ENCODE results near the gene MEIS3.
"Not testable (repeated sequence)": the region's sequence is repeated elsewhere in the genome, so short reads cannot be mapped to it uniquely, and the experiment has no call there.

MEIS3 gene

DNA sequence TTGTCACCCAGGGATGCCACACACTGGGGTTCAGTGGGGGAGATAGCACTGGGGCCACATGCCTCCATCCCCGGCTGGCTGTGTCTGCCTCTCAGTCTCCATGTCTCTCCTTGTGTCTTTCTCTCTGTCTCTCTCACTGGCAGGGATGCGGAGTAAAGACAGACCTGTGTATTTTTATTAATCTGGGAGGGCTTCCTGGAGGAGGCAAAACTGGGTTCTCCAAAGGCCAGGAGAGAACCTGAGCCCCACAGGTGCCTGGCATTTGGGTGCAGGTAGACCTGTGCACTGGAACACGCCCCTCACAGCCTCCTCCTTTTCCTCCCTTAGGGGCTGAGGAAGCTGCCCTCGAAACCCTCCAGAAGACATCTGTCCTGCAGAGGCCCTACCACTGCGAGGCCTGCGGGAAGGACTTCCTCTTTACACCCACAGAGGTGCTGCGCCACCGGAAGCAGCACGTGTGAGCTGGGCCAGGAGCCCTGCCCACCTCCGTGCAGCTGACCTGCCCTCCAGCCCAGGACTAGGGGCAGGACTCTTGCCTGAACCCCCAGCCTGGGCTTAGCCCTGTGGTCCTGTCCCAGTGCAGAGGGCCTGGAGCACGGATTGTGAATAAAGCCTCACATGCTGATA lies 37.6 kb downstream of the MEIS3 start:
- peak; percentile 59 for DNase-seq

DNA sequence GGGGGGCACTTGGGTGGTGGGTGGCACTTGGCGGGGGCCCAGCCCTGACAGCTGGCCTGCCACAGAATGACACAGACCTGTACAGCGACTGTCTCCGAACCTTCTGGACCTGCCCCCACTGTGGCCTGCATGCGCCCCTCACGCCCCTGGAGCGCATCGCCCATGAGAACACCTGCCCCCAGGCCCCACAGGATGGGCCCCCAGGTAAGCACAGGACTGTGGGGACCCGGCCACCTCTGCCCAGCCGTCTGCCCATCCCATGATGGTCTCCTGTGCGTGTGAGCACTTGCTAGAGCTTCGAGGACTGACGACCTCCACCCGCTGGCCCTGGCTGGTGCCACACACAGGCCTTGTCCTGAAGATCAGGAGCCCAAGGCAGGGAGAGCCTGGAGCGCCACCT lies 38.2 kb downstream of the MEIS3 start:
- no peak for DNase-seq

DNA sequence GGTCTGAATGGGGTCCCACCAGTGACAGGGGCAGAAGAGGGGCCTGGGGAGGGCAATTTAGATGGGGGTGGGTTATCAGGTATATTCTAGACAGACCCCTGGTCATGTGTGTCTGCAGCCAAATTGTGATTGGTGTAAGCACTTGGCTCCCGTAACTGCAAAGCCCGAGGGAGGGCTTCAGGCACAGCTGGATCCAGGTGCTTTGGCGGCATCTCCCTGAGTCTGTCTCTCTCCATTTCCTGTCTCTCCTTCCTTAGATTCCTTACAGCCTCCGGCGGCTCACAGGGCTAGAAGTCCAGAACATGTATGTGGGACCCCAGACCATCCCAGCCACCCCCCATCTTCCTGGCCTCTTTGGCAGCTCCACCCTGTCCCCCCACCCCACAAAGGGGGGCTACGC lies 38.8 kb downstream of the MEIS3 start:
- no peak for DNase-seq

DNA sequence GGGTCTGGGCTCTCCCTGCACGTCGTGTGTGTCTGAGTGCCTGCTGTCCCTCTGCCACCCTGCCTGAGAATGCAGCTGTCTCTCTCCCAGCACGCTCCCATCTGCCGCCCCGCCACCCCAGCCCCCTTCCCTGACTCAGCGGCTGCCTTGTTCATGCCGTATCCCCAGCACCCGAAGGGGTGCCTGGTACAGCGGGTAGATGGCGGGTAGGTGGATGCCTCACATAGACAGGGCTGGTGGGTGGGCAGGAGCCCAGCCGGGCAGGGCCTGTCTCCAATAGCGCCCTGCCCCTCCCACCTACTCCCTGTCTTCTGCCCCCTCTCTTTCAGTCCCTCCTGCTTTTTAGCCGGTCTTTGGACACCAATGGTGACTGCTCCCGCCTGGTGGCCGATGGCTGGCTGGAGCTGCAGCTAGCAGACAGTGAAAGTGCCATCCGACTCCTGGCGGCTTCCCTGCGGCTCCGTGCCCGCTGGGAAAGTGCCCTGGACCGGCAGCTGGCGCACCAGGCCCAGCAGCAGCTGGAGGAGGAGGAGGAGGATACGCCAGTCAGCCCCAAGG lies 39.9 kb downstream of the MEIS3 start:
- no peak for DNase-seq

DNA sequence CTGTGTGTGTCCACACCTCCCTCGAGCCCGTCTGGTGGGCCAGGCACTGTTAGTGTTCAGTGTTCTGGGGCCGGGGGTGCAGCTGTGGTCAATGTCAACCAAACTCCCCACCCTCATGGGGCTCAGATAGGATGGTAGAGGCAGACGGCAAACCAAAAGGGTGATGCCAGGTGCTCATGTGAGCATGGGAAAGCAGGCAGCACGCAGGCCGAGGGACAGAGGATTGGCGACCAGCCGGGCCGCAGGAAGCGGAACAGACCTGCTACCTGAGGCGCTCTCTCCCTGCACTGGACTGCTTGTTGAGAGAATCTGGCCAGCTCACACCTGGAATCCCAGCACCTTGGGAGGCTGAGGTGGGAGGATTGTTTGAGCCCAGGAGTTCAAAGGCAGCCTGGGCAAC lies 41.1 kb downstream of the MEIS3 start:
- no peak for DNase-seq

DNA sequence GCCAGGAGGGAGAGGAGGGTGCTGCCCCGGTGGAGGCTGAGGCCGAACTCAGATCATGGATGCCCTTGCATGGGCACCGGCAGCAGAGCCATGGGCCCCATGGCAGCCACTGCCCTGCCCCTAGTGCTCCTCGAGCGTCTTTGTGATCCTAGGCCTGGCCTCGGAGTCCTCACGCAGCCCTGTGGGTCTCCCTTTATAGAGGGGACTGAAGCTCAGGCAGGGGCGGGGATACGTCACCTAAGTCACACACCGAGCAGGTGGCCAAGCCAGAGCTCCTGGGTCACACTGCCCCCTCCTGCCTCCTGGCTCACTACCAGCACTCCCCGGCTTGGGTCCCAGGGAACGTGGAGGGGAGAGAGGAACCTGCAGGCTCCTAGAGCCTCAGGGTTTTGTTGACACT lies 41.5 kb downstream of the MEIS3 start:
- DNase-seq: no peak

DNA sequence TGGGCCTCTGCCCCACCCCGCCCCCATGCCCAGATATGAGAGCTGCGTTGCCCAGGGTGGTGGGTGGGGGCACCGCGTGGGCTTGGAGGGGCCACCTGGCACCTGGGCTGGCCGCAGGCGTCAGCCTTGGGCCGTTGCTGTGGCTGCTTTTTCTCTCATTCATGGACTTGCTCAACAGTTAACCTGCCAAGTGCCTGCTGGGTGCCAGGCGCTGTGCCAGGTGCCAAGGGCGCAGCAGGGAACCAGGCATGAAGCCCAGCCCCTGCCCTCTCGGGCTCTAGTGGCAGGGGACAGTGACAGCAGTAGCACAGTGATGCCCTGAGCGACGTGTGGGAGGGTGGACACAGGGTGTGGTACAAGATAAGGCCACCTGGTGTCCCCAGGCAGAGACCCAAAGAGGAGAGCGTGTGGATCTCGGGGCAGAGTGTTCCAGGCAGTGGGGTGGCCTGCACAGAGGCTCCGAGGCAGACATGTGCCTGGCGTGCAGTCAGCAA lies 42.1 kb downstream of the MEIS3 start:
- no peak for DNase-seq

DNA sequence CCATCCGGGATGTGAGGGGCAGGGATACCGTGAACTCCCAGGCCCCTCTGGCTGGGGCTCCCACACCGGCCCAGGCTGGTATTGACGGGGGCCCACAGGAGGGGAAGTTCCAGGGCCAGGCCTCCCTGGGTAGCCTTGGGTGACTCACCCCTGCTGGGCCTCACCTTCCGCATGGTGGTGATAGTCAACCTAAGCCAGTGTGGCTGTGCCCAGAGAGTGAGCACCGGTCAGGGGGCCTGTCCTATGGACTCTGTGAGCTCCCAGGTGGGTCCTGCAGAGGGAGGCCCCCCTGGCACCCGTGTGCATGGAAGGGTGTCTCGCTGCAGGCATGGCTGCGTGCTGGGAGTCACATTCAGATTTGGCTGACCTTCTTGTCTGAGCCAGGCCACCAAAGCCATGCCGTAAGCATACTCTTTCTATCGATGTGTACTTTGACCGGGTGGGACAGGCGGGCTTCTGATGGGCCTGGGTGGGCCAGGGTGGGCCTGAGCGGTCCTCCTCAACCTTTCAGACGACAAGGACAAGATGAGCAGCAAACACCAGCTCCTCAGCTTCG lies 42.7 kb downstream of the MEIS3 start:
- DNase-seq: no peak

DNA sequence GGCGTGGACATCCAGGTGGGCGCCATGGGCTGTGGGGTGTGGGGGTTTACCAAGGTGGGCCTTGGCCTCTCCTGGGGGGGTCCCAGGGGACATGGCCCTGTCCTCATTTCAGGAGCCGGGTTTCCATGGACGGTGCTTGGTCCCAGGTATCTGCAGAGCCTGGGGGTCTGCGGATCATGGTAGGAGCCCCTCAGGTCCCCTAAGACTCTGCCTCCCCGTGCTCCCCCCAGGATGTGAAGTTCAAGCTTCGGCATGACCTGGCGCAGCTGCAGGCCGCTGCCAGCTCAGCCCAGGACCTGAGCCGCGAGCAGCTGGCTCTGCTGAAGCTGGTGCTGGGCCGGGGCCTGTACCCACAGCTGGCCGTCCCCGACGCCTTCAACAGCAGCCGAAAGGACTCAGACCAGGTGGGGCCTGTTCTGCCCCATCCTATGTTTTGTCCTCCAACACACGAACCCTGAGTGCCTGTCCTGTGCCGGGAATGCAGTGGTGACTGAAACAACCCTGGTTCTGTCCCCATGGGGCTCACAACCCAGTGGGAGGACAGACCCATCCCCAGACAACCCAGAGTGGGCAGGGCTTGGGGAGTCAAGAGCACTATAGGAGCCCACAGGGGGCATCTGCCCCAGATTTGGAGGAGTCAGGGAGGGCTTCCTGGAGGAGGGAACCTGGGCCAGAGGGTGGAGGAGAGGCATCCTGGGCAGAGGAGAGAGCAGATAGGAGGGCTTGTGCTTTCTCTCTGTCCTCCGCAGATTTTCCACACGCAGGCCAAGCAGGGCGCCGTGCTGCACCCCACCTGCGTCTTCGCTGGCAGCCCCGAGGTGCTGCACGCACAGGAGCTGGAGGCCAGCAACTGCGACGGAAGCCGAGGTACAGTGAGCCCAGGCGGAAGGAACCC lies 43.4 kb downstream of the MEIS3 start:
- DNase-seq: no peak

DNA sequence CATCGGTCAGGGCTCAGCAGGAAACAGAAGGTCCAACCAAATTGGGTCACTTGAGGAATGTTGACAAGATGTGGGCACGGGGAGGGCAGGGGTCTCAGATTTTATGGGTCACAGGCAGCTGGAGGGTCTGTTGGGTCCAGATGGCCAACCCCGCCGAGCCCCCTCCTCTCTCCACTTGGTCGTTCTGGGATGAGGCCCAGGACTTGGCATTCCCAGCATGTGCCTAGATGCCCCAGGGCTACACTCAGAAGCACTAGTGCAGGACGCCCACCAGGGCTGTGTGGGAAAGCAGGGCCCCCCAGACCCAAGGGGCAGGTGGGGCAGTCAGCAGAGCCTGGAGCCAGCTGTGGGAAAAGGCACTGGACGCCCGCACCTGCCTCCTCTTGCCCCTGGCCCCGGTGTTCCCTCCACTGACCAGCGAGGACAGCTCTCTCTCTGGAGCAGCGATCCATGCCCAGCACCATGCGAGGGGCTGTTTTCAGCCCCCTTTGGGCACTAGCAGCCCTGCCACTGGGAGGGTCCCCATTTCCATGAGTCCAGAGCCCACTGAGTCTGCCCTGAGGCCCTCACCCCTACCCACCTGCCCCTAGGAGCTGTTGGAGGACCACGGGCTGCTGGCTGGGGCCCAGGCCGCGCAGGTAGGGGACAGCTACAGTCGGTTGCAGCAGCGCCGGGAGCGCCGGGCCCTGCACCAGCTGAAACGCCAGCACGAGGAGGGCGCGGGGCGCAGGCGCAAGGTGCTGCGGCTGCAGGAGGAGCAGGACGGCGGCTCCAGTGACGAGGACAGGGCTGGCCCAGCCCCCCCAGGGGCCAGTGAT lies 44.2 kb downstream of the MEIS3 start:
- no peak for DNase-seq

DNA sequence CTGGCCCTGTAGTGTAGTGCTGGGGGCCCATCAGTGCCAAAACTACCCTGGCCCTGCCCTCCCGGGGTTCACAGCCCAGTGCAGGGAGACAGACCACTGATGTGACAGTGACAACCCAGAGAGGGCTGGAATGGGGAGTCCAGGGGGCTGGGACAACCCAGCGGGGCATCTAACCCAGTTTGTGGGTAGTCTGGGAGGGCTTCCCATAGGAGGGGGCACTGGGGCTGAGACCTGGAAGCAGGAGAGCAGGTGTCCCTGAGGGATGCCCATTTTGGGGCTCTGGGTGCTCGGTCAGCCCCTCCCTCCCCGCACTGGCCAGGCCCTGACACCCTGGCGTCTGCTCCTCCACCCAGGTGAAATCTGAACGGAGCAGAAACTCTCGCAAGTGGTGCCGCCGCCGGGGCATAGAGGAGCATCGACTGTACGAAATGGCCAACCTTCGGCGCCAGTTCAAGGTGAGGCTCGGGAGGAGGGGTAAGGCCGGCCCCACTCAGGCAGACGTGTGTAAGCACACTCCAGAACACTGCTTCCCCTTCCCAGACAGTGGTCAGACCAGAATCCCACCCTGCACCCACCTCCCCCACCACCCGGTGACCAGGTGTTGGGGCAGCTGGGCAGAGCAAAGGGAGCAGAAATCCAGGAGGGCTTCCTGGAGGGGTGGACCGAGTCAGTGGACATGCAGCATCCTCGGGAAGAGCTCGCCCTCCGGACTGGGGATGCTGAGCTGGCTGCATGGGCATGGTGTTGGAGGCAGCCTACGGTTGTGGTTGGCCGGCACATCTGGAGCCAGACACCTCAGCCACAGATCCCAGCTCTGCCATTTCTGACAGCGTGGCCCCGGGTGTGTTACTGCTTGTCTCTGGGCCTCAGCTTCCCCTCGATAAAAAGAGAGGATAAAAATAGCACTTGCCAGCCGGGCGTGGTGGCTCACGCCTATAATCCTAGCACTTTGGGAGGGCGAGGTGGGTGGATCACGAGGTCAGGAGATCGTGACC lies 45.8 kb downstream of the MEIS3 start:
- no peak for DNase-seq

DNA sequence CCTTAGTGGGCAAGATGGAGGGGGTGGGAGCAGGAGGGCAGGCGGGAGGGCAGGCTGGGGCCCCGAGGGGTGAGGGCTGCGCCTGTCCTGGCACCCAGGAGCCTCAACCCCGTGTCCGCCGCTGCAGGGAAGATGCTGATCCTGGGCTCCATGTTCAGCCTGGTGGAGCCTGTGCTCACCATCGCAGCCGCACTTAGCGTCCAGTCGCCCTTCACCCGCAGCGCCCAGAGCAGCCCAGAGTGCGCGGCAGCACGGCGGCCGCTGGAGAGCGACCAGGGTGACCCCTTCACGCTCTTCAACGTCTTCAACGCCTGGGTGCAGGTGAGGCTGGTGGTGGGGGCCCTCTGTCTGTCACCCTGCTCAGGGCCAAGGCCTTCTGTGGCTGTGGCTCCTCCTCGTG lies 46.7 kb downstream of the MEIS3 start:
- no peak for DNase-seq

DNA sequence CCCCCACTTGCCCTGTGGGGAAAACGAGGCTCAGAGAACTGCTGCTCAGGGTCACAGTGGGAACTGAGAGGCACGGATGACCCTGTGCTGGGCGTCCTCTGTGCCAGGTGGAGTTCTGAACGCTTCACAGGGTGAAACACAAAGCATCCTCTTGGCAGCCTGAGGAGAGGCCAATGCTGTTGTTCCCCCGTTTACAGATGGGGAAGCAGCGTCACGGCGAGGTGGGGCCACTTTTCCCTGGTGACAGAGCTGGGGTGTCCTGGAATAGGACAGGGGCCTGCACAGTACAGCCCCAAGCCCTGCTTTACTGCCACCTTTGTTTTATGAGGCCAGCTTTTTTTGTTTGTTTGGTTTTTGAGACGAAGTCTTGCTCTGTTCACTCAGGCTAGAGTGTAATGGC lies 48.1 kb downstream of the MEIS3 start:
- no peak for DNase-seq

DNA sequence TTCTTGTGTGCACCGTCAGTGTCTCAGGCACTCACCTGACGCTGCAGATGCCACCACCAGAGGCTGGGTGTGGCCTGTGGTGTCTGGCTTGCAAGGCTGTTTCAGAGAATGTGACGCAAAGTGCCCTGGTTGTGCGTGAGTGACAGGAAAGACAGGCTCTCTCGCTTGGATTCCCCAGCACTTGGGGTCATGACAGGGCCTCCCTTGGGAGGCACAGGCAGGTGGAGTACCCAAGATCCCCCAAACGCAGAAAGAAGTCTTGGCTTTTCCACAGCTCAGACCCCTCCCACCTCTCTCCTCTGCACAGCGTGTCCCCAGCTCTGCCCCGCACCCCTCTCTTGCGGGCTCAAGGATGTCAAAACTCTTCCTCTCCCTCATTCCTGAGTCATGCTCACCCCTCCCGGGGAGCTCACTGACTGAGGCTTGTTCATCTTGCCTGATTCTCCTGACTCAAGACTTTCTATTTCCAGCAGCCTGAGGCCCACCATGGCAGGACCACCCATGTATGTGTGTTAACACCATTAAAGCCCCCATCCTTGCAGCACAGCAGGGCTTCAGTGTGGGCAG lies 49.2 kb downstream of the MEIS3 start:
- DNase-seq: peak; percentile 66

DNA sequence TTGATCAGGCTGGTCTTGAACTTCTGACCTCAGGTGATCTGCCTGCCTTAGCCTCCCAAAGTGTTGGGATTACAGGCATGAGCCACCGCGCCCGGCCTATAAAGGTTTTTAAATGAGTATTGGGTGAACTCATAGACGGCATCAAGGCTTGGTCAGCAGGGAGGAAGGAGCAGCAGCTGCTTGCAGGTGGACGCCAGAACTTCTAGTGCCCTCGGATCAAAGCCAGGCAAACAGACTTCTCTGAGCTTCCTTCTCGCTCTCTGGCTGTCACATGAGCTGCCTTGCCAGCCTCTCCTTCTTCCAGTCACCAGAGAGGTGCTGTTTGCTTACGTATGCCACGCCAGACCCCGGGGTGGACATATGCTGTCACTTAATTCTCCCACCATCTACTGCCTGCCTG lies 53.9 kb downstream of the MEIS3 start:
- not testable (repeated sequence) for DNase-seq

DNA sequence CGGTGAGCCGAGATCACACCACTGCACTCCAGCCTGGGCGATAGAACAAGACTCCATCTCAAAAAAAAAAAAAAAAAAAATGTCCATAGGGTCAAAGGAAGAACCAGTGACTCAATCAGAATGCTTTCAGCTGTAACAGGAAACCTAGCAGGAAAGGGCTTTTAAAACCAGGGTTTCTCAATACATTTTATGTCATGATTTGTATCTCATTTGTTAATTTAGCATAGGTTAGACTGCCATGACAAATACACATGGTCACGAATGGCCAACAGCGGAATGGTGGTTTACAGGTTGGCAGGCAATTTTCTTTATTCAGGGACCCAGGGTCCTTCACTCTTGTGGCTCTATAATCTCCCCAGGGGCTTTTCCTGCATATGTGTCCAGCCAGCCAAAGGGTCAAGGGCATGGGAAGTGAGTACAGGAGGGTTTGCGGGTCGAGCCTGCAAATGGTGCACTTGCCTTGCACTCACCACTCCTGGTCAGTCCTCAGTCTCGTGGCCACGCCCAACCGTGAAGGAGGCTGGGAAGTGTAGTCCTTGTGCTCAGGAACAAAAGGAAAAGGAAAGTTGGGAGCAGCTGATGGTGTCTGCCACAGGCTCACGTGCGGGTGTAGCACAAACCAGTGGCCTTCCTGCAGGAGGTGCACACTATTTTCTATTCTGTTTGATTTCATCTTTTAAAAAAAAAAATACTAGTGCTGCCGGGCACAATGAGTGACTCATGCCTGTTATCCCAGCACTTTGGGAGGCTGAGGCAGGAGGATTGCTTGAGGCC lies 55.4 kb downstream of the MEIS3 start:
- peak; percentile 51 for DNase-seq

DNA sequence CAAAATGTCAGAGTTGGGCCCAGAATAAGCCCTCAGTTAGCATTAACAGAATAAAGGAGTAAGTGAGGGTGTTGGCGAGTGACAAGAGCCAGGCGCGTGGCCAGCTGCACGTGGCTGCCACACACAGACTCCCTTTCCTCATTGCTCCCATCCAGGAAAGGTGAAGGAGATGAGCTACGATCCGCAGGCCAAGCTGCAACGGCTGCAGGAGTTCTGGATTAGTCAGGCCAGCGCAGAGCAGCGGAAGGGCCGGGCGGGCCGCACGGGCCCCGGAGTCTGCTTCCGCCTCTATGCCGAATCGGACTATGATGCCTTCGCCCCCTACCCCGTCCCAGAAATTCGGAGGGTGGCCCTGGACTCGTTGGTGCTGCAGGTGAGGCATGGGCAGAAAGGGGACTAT lies 57.0 kb downstream of the MEIS3 start:
- no peak for DNase-seq

DNA sequence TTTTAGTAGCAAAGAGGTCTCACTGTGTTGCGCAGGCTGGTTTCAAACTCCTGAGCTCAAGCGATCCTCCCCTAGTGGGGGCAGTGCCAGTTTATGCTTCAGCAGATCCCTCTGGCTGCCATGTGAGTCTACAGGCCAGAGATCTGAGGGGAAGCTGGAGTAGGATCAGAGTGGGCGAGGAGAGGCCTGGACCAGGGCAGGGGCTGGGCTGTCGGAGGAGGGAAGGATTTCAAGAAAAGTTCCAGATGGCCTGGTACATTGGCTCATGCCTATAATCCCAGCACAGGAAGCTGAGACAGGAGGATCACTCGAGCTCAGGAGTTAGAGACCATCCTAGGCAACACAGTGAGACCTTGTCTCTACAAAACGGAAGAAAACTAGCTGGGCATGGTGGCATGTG lies 60.4 kb downstream of the MEIS3 start:
- DNase-seq: no peak

DNA sequence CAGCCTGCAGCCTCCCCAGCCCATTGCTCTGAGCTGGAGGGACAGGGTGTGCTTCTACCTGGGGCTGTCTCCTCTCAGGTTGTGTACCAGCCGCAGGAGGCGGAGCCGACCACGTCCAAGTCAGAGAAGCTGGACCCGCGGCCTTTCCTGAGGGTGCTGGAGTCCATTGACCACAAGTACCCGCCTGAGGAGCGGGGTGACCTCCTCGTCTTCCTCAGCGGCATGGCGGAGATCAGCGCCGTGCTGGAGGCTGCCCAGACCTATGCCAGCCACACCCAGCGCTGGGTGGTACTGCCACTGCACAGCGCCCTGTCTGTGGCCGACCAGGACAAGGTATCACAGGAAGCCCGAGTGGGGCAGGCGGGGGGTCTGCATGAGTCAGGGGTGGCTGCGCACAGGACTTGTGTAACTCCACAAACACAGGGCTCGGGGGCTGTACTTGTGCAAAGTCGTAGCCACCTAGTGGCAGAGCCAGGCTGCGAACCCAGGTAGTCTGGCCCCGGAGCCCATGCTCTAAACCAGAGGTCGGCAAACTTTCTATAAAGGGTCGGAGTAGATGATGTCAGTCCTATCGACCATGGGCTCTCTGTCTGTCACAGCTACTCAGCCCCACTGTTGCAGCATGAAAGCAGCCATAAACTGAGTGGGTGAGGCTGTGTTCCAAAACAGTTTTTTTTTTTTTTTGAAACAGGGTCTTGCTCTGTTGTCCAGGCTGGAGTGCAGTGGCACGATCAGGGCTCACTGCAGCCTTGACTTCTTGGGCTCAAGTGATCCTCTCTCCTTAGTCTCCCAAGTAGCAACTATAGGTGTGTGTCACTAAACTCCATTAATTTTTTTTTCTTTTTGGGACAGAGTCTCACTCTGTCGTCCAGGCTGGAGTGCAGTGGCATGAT lies 61.3 kb downstream of the MEIS3 start:
- no peak for DNase-seq

All from GF-D8 (cell line).